ENCODE results near the gene ERC1.
"Not testable (repeated sequence)": the region's sequence is repeated elsewhere in the genome, so short reads cannot be mapped to it uniquely, and the experiment has no call there.

Gene ERC1

DNA sequence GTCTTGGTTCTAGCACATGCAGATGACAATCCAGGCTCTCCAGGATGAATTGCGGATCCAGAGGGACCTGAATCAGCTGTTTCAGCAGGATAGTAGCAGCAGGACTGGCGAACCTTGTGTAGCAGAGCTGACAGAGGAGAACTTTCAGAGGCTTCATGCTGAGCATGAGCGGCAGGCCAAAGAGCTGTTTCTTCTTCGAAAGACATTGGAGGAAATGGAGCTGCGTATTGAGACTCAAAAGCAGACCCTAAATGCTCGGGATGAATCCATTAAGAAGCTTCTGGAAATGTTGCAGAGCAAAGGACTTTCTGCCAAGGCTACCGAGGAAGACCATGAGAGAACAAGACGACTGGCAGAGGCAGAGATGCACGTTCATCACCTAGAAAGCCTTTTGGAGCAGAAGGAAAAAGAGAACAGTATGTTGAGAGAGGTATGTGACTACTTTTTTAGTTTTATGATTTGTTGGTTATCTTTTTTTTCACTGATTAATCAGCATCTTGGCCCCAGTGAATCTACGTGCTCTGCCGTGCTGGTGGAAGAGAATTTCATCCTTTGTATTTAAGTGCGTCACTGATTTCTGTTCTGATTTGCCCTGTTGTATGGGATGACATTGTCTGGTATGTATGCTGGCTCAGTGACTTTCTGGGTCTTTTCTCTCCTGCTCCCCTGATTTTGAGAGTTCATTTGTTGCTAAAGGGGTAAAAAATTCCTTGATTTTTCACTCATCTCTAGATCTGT, 92.3 kb downstream of the ERC1 start:
- DNase-seq (ENCODE audit: insufficient read length, low spot score) (no peak), FAIRE-seq (no peak)
- TF ChIP-seq POLR2A (IDR thresholded peaks at IDR 0.05; ENCODE audit: low read depth, low read length) (no peak), TAF1 (IDR thresholded peaks at IDR 0.05; ENCODE audit: low read depth, low read length) (no peak), POU2F2 (IDR thresholded peaks at IDR 0.05; ENCODE audit: low read depth, low read length) (no peak), POLR2AphosphoS5 (IDR thresholded peaks at IDR 0.05; ENCODE audit: low read depth, low read length) (no peak), SPI1 (IDR thresholded peaks at IDR 0.05; ENCODE audit: low read depth, low read length) (no peak)

DNA sequence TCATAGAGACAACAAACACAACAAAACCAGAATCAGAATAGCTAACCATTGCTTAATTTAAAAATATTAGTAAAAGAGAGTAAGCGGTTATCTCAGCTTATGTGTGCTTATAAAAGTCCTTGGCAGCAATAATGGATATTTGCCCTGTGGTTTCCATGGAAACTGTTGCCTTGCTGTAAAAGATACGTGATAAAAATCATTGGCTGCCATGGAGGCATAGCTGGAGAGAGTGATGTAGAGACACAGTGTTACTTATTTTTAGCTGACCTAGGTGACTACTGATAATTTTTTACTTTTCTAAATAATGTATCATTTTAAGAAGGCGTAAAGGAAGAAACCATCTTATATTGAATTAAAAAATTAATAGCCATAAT, 92.9 kb downstream of the ERC1 start:
- FAIRE-seq = no peak
- no peak for DNase-seq (ENCODE audit: insufficient read length, low spot score)
- TF ChIP-seq POU2F2 (IDR thresholded peaks at IDR 0.05; ENCODE audit: low read depth, low read length) = no peak
- TF ChIP-seq TAF1 (IDR thresholded peaks at IDR 0.05; ENCODE audit: low read depth, low read length) = no peak
- TF ChIP-seq SPI1 (IDR thresholded peaks at IDR 0.05; ENCODE audit: low read depth, low read length) = no peak
- no peak for TF ChIP-seq POLR2AphosphoS5 (IDR thresholded peaks at IDR 0.05; ENCODE audit: low read depth, low read length)
- no peak for TF ChIP-seq PAX5 (IDR thresholded peaks at IDR 0.05; ENCODE audit: insufficient read depth, low read length, severe bottlenecking)
- TF ChIP-seq POLR2A (IDR thresholded peaks at IDR 0.05; ENCODE audit: low read depth, low read length) = no peak

DNA sequence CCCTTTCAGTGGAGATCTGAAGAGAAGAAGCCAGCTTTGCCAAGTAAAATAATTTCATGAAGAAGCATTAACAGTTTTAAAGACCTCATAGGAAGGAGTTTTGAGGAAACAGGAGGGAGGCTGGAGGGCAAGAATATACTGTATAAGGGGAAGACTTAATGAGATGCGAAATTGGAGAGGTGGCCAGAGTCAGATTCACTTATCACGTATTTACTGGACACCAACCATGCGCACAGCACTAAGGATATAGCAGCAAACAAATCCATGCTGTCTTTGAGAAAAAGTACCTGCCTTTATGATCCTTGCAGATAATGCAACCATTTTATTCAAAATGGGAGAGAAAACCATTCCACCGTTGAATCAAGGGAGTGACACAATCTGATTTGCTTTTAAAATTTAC, 100.3 kb downstream of the ERC1 start:
- FAIRE-seq (no peak), DNase-seq (ENCODE audit: insufficient read length, low spot score) (no peak)
- TF ChIP-seq SPI1 (IDR thresholded peaks at IDR 0.05; ENCODE audit: low read depth, low read length) (no peak), PAX5 (IDR thresholded peaks at IDR 0.05; ENCODE audit: insufficient read depth, low read length, severe bottlenecking) (no peak), POLR2AphosphoS5 (IDR thresholded peaks at IDR 0.05; ENCODE audit: low read depth, low read length) (no peak), POLR2A (IDR thresholded peaks at IDR 0.05; ENCODE audit: low read depth, low read length) (no peak), TAF1 (IDR thresholded peaks at IDR 0.05; ENCODE audit: low read depth, low read length) (no peak), POU2F2 (IDR thresholded peaks at IDR 0.05; ENCODE audit: low read depth, low read length) (no peak)

DNA sequence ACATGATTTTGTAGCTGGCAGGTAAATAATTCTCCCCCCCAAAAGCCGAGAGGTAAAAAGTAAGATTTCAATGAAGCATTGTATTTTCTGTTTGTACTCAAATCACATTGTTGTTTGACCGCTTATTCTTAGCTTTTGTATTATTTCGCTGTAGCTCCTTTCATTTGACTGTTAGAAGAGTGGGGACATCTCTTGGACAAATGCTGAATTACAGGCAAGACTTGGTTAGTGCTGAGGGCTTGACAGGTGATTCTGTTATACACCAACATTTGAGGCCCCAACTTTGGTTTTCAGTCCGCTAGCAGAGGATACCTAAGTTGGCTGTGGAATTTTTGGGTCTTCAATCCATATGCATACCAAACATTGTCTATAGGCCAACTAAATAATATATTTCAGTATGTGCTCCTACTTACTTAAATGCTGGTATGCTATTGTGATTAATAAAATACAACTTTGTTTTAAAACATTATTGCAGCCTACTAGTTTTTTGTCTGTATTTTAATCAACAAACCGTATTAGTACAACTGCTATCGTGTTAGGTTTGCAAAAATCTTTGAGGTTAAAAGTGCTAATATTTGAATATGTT, 102.2 kb downstream of the ERC1 start:
- FAIRE-seq (peak; percentile 50), DNase-seq (ENCODE audit: insufficient read length, low spot score) (peak; percentile 11)

DNA sequence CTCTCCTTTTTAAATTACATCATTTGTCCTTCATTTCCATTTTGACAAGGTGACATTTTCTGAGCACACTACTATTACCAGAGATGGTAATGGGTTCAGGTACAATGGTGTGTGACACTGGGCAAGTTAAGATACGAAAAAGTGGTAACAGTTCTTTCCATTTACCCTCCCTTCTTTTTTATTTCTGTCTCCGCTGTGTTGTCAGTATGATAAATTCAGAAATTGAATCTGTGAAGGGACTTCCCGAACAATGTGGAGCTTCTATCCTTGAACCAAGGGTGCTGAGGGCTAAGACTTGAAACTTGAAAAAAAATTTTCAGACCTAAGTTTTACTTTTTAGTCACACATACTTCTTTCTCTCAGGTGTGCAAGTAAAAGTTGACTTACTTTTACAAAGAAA, 103.7 kb downstream of the ERC1 start:
- TF ChIP-seq POU2F2 (IDR thresholded peaks at IDR 0.05; ENCODE audit: low read depth, low read length) (no peak), PAX5 (IDR thresholded peaks at IDR 0.05; ENCODE audit: insufficient read depth, low read length, severe bottlenecking) (no peak), SPI1 (IDR thresholded peaks at IDR 0.05; ENCODE audit: low read depth, low read length) (no peak), TAF1 (IDR thresholded peaks at IDR 0.05; ENCODE audit: low read depth, low read length) (no peak), POLR2AphosphoS5 (IDR thresholded peaks at IDR 0.05; ENCODE audit: low read depth, low read length) (no peak), POLR2A (IDR thresholded peaks at IDR 0.05; ENCODE audit: low read depth, low read length) (no peak)

More for the DNA sequence above, 102.2 kb downstream of the ERC1 start:
- TF ChIP-seq TAF1 (IDR thresholded peaks at IDR 0.05; ENCODE audit: low read depth, low read length) = no peak
- no peak for TF ChIP-seq POLR2AphosphoS5 (IDR thresholded peaks at IDR 0.05; ENCODE audit: low read depth, low read length)
- TF ChIP-seq SPI1 (IDR thresholded peaks at IDR 0.05; ENCODE audit: low read depth, low read length) = no peak
- TF ChIP-seq POU2F2 (IDR thresholded peaks at IDR 0.05; ENCODE audit: low read depth, low read length) = no peak
- no peak for TF ChIP-seq PAX5 (IDR thresholded peaks at IDR 0.05; ENCODE audit: insufficient read depth, low read length, severe bottlenecking)
- no peak for TF ChIP-seq POLR2A (IDR thresholded peaks at IDR 0.05; ENCODE audit: low read depth, low read length)

DNA sequence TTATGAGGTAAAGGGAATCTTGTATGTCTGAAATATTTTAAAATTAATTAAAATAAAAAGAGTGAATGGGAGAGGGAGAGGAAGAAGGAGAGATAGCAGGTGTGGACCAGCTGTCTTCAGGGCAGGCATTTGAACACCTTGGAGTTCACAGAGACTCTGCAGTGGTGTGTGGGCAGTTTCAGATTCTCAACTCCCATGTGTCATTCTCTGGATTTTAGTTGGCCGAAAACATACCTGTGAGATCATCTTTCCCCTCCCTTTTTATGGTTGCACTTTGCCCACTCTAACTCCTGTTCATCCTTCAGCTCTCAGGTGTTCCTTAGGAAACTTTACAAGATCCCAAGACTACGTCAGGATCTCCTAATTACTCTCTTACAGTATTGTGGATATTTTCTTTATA, 108.1 kb downstream of the ERC1 start:
- peak; percentile 16 for DNase-seq (ENCODE audit: insufficient read length, low spot score)
- peak; percentile 62 for FAIRE-seq
- no peak for TF ChIP-seq PAX5 (IDR thresholded peaks at IDR 0.05; ENCODE audit: insufficient read depth, low read length, severe bottlenecking)
- TF ChIP-seq TAF1 (IDR thresholded peaks at IDR 0.05; ENCODE audit: low read depth, low read length) = no peak
- no peak for TF ChIP-seq SPI1 (IDR thresholded peaks at IDR 0.05; ENCODE audit: low read depth, low read length)
- no peak for TF ChIP-seq POLR2A (IDR thresholded peaks at IDR 0.05; ENCODE audit: low read depth, low read length)
- TF ChIP-seq POLR2AphosphoS5 (IDR thresholded peaks at IDR 0.05; ENCODE audit: low read depth, low read length) = no peak
- no peak for TF ChIP-seq POU2F2 (IDR thresholded peaks at IDR 0.05; ENCODE audit: low read depth, low read length)

More for the DNA sequence above, 103.7 kb downstream of the ERC1 start:
- FAIRE-seq (no peak), DNase-seq (ENCODE audit: insufficient read length, low spot score) (no peak)

DNA sequence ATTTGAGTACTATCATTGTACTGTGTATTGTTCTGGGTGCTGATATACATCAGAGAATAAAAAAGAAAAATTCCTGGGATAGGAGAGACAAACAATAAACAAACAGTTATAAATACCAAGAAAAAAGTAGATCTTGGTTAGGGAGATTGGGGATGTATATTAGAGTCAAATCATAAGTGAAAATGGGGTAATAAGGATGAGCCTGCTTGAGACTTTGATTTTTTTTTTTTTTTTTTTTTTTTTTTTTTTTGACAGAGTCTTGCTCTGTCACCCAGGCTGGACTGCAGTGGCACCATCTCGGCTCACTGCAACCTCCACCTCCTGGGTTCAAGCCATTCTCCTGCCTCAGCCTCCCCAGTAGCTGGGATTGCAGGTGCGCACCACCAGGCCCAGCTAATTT, 108.6 kb downstream of the ERC1 start:
- FAIRE-seq = not testable (repeated sequence)

DNA sequence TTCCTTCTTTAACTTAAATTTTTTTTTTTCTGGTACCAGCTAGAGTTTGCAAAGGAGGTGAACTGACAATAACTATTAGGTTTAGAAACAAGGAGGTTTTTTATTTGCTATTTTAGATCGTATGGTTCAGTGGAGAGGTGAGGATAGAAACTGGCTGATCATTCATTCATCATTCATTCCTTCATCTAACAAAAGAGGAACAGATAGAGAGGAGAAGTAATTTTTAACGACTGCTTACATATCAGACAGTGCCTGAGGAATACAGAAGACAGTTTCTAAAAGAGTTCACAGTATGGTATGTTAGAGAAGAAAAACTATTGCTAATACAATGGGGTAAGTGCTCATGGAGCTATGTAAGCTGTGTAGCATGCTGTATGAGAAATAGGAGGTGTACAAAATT, 111.1 kb downstream of the ERC1 start:
- no peak for FAIRE-seq
- TF ChIP-seq SPI1 (IDR thresholded peaks at IDR 0.05; ENCODE audit: low read depth, low read length) (no peak), POLR2A (IDR thresholded peaks at IDR 0.05; ENCODE audit: low read depth, low read length) (no peak), PAX5 (IDR thresholded peaks at IDR 0.05; ENCODE audit: insufficient read depth, low read length, severe bottlenecking) (no peak), TAF1 (IDR thresholded peaks at IDR 0.05; ENCODE audit: low read depth, low read length) (no peak), POU2F2 (IDR thresholded peaks at IDR 0.05; ENCODE audit: low read depth, low read length) (no peak), POLR2AphosphoS5 (IDR thresholded peaks at IDR 0.05; ENCODE audit: low read depth, low read length) (no peak)
- DNase-seq (ENCODE audit: insufficient read length, low spot score) = no peak

More for the DNA sequence above, 108.6 kb downstream of the ERC1 start:
- not testable (repeated sequence) for DNase-seq (ENCODE audit: insufficient read length, low spot score)

DNA sequence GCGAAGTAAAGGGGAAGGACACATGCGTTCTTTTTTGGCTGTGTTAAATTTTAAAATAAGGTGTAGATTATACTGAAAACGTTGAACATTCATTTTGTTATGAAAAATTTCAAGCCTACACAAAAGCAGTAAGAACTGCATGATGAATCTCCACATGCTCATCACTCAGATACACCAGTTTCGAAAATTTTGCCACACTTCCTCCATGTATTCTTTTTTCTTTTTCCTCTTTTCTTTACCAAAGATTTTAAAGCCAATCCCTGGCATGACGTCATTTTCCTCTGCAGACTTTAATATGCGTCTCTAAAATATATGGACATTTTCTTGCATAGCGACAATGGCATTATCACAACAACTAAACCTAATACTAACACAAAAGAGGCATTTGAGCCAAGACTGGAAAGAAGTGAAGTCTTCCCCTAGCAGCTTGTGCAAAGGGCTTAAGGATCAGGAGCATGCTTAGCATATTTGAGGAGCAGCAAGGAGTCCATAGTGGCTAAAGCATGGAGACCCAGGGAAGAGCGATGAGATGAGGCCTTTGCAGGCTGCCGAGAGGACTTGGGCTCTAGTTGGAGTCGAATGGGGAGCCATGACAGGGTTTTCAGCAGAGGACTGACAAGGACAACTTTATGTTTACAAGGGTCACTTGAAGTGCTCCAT, 111.9 kb downstream of the ERC1 start:
- no peak for DNase-seq (ENCODE audit: insufficient read length, low spot score)
- TF ChIP-seq TAF1 (IDR thresholded peaks at IDR 0.05; ENCODE audit: low read depth, low read length) = no peak
- no peak for TF ChIP-seq POU2F2 (IDR thresholded peaks at IDR 0.05; ENCODE audit: low read depth, low read length)
- no peak for TF ChIP-seq POLR2A (IDR thresholded peaks at IDR 0.05; ENCODE audit: low read depth, low read length)
- no peak for TF ChIP-seq SPI1 (IDR thresholded peaks at IDR 0.05; ENCODE audit: low read depth, low read length)
- no peak for TF ChIP-seq PAX5 (IDR thresholded peaks at IDR 0.05; ENCODE audit: insufficient read depth, low read length, severe bottlenecking)
- no peak for FAIRE-seq
